ENCODE results near the gene SNTG2. TPM values are rescaled to one million over a fixed set of nuclear protein-coding genes. Genes with fewer than 3 reads are reported as not detected.

SNTG2 gene
- total and polyA plus RNA-seq, 10 of the 15 experiments (the other 5 are each of a cell fraction or from before 2014, with no cell fraction given): not detected

GRCh38 chr2:1266351-1266750, 315.7 kb downstream of the SNTG2 start (continued):
- TF ChIP-seq POU2F2 (IDR thresholded peaks at IDR 0.05; ENCODE audit: borderline replicate concordance, low read depth, low read length): no peak
- no peak for TF ChIP-seq TCF12 (IDR thresholded peaks at IDR 0.05; ENCODE audit: low read depth, low read length)
- TF ChIP-seq NFYB (IDR thresholded peaks at IDR 0.05; ENCODE audit: insufficient read depth, low read depth, low read length): no peak
- no peak for TF ChIP-seq BHLHE40 (IDR thresholded peaks at IDR 0.05; ENCODE audit: borderline replicate concordance in 1 of 2, low read depth in 2 of 2, low read length in 1 of 2)
- no peak for TF ChIP-seq IRF4 (IDR thresholded peaks at IDR 0.05; ENCODE audit: low read depth, low read length)
- TF ChIP-seq E4F1 (IDR thresholded peaks at IDR 0.05; ENCODE audit: borderline replicate concordance, partially characterized antibody): no peak
- no peak for TF ChIP-seq KLF5 (IDR thresholded peaks at IDR 0.05; ENCODE audit: partially characterized antibody)

- 46% methylated on average over 7 of the region's 7 CpGs for WGBS (ENCODE audit: insufficient coverage, insufficient replicate concordance, low lambda C conversion rate, missing lambda C conversion rate)
- no peak for ATAC-seq
- no peak for TF ChIP-seq ATF7 (IDR thresholded peaks at IDR 0.05; ENCODE audit: low read depth)
- TF ChIP-seq DPF2 (IDR thresholded peaks at IDR 0.05): no peak
- no peak for TF ChIP-seq FOXM1 (IDR thresholded peaks at IDR 0.05; ENCODE audit: low read depth, low read length)
- TF ChIP-seq ZNF687 (IDR thresholded peaks at IDR 0.05): no peak
- TF ChIP-seq EGR1 (IDR thresholded peaks at IDR 0.05; ENCODE audit: borderline replicate concordance in 1 of 2, low read depth in 2 of 2, low read length in 2 of 2): no peak
- TF ChIP-seq ZNF207 (IDR thresholded peaks at IDR 0.05; ENCODE audit: borderline replicate concordance): no peak
- TF ChIP-seq CREM (IDR thresholded peaks at IDR 0.05; ENCODE audit: low read depth): no peak
- TF ChIP-seq TBL1XR1 (IDR thresholded peaks at IDR 0.05; ENCODE audit: low read depth, low read length): no peak
- TF ChIP-seq TCF7 (IDR thresholded peaks at IDR 0.05; ENCODE audit: borderline replicate concordance): no peak
- ChIA-PET POLR2A (no interaction called here), RAD21 (ENCODE audit: unreplicated experiment) (no interaction called here), CTCF (no interaction called here), SMC1A (ENCODE audit: uncharacterized antibody, unreplicated experiment) (no interaction called here)
- H3K9me3 ChIP-seq (replicated peaks; ENCODE audit: control insufficient read depth, insufficient read depth, low read length): no peaks in the 10 kb centered on the region
- H3K4me1 ChIP-seq (ENCODE audit: control insufficient read depth, insufficient read depth, low read length): no peaks in the 10 kb centered on the region
- no peak overlapping the region for H2AFZ ChIP-seq (ENCODE audit: control insufficient read depth, low read depth, low read length)
- H3K4me3 ChIP-seq: no peak overlapping the region
- BruUV-seq (replicated peaks): no TSS peak
- no peak overlapping the region for H3K4me2 ChIP-seq (ENCODE audit: control insufficient read depth, insufficient read depth)
- intact Hi-C loops (cut with micrococcal nuclease; ENCODE audit: unreplicated experiment): no loop called here
- FAIRE-seq: no peak
- H3K36me3 ChIP-seq (ENCODE audit: control insufficient read depth in 2 of 2, insufficient read depth in 2 of 2, low read length in 1 of 2): no peaks in the 10 kb centered on the region
- H3K27ac ChIP-seq (ENCODE audit: control insufficient read depth, insufficient read depth): no peak overlapping the region
- H3K79me2 ChIP-seq (ENCODE audit: control insufficient read depth, insufficient read depth, low read length): no peaks in the 10 kb centered on the region
- no peaks in the 10 kb centered on the region for H3K27me3 ChIP-seq (replicated peaks in 1 of 2; ENCODE audit: control insufficient read depth in 2 of 2, insufficient read depth in 2 of 2, low read length in 1 of 2)
- no peaks in the 10 kb centered on the region for H4K20me1 ChIP-seq (ENCODE audit: control insufficient read depth, insufficient read depth)
- no peak for DNase-seq (ENCODE audit: low read depth, low spot score)
- no peak overlapping the region for H3K9ac ChIP-seq (ENCODE audit: control insufficient read depth, insufficient read depth, low read length)
- in situ Hi-C loops (cut with MboI): no loop called here
Measured at GRCh38 chr2:1268034-1268433, 317.4 kb downstream of the SNTG2 start.
